RPMI7951 (cell line): Measurements from ENCODE around the gene OARD1. TPM values are rescaled to one million over a fixed set of nuclear protein-coding genes. Genes with fewer than 3 reads are reported as not detected.
A peak's percentile ranks its signal among the peaks of the same experiment; 100 is the strongest.
"Not testable (repeated sequence)": the region's sequence is repeated elsewhere in the genome, so short reads cannot be mapped to it uniquely, and the experiment has no call there.

ENCODE experiments used
- DNase-seq: peaks from one replicate; pipeline ENCODE4 v3.0.0-alpha.2; 2012; ENCODE audit warnings: low read depth
- total RNA-seq: library from RNA; depleted of rRNA; stranded (reverse); fragments of >200 nt; shearing (Covaris generic); gene quantifications from 2 replicates; pipeline ENCODE4 v1.2.3, GENCODE V29; 2014; rRNA removed

The OARD1 gene
- total RNA-seq, 1 experiment from 2014 or later: 26.1 TPM

GRCh38 chr6:41027241-41027640 lies 44.9 kb downstream of the OARD1 start:
- DNase-seq: no peak

DNA sequence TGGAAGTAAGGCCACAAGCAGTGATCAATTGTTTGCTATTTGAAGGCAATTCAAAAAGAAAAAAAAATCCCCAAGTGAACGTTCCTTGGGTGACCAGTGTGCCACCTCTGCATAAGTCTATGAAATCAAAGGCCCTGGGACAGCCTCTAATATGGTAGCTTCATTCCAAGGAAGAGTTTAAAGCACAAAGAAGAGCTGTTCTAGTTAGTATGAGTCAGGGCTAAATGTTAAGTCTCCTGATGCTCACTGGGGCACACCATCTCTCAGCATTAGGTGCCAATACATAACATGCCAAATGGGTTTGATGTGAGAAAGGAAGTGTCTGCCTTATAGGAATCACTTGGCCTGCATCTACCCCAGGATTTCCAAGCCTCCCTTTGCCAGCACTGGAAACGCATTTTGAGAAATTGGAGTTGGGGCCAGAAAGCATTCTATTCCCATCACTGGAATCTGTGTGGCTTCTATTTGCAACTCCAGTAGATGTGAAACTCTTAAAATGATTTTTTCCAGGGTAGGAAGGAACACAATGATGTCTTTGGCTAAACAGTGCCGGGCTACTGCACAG lies 46.1 kb downstream of the OARD1 start:
- DNase-seq: no peak

- DNase-seq: peak; percentile 24
Observed at GRCh38 chr6:41023114-41023513, 49.0 kb downstream of the OARD1 start.

DNA sequence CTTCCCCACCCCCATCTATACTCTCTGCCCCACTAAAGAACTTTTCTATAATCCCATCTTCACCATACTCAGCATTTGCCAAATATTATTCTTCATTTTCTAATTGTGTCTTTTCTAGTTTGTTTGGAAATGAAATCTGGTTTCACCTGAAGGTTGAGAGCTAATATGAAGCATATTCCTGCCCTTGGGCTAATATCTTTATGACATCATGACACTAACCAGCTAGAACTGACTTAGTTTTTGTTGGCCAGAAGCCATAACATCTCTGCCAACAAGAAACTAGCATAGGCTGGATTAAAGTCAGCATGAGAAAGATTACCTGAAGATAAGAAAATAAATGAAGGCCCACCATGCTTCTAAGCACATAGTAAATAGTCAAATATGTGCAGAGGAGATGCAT lies 49.9 kb downstream of the OARD1 start:
- peak; percentile 64 for DNase-seq

GRCh38 chr6:41021832-41022231 lies 50.3 kb downstream of the OARD1 start:
- DNase-seq: peak; percentile 81

DNA sequence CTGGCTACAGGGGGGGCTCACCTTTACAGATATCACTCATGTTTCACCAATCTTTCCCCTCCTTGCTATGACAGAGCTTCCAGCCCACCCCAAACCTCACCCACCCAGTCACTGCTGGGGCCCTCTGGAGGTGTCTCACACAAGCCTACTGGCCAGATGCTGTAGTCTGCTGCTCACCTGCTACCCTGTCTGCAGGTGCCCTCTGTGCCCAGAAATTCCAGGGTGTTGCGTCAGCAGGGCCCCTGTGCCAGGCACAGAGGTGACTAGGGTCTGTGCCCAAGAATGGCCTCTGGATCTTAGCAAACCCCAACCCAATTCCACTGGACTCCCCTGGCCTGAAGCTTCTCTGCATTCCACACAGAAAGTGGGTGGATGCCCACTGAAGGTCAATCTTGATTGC lies 54.5 kb downstream of the OARD1 start:
- DNase-seq: no peak

- DNase-seq: not testable (repeated sequence)
Observed at GRCh38 chr6:41015860-41016259, 56.3 kb downstream of the OARD1 start.

DNA sequence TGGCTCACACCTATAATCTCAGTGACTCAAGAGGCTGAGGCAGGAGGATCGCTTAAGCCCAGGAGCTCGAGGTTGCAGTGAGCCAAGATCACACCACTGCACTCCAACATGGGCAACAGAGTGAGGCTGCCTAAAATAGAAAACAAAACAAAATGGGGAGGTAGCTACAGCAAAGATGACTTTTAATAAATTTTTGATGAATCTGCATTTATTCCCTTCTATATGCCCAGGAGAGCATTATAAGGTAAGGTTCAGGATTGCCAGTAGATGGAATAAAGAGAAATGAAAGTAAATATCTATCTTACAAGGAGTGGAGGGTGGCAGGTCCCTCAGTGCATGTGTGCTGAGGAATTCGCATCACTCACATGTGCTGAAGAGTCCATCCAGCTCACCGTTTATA lies 57.4 kb downstream of the OARD1 start:
- no peak for DNase-seq

Other genes starting within 250 kb of the OARD1 start
- 0.10 and 0.12 TPM in 2 replicates for gene UNC5CL, start 33.1 kb downstream of the OARD1 start, total RNA-seq
- not detected in 2 replicates for gene TSPO2, start 29.9 kb downstream of the OARD1 start, total RNA-seq
- gene APOBEC2, start 19.2 kb downstream of the OARD1 start, total RNA-seq: not detected in 2 replicates
- 7.8 and 8.9 TPM in 2 replicates for gene NFYA, start 618 bp upstream of the OARD1 start, total RNA-seq
- not detected in 2 replicates for gene TREML1, start 82.0 kb upstream of the OARD1 start, total RNA-seq
- 0.39 TPM in 1 of 2 replicates, not detected in the other for gene TREM2, start 90.8 kb upstream of the OARD1 start, total RNA-seq
- not detected in 2 replicates for gene TREML2, start 128.8 kb upstream of the OARD1 start, total RNA-seq
- gene TREML4, start 156.0 kb upstream of the OARD1 start, total RNA-seq: not detected in 2 replicates
- gene TREM1, start 214.3 kb upstream of the OARD1 start, total RNA-seq: 2.0 TPM in 1 of 2 replicates, not detected in the other